B cell (primary cell): ENCODE results near the gene ABCA2. TPM values are rescaled to one million over a fixed set of nuclear protein-coding genes. Genes with fewer than 3 reads are reported as not detected.

Source experiments
- ATAC-seq: fragments of 200-7000 bp; cut with Tn5 transposase; one replicate; pipeline ENCODE4 v1.10.0; 2021; ENCODE audit warnings: low read depth, mild to moderate bottlenecking, moderate number of reproducible peaks, moderate library complexity
- CTCF ChIA-PET: fragments of 350-600 bp; sonication (Branson Sonifier 250); formaldehyde crosslinking; loops from one replicate; lab custom pipeline; 2021; ENCODE audit warnings: antibody characterized with exemption, inconsistent platforms; lab: Charles Lee
- POLR2A ChIA-PET: fragments of 350-600 bp; sonication (Branson Sonifier 250); formaldehyde crosslinking; loops from one replicate; lab custom pipeline; 2021; ENCODE audit warnings: antibody characterized with exemption; lab: Charles Lee
- DNase-seq: peaks from one replicate; pipeline ENCODE4 v3.0.0; 2013
- H2AFZ ChIP-seq: 2 replicates; pipeline ENCODE4 v1.6.1; 2012; ENCODE audit warnings: mild to moderate bottlenecking, low read depth, low read length; ENCODE audit not compliant: insufficient read depth, poor library complexity, severe bottlenecking
- H3K27ac ChIP-seq, 2 donors: 1 replicate in 1 of 2; 2 replicates in 1 of 2; pipeline ENCODE4 v1.5.1; 2012 to 2013; ENCODE audit warnings: low read length in 2 of 2, mild to moderate bottlenecking in 2 of 2, moderate library complexity in 1 of 2
- H3K27me3 ChIP-seq, 4 experiments: fragments of 200-600 bp in 1 of 4; sonication (generic) in 1 of 4; replicated peaks in 1 of 4; 1 replicate in 2 of 4; 2 replicates in 2 of 4; pipeline versions ENCODE4 v1.6.1 to v1.7.0; 2013 to 2016; ENCODE audit warnings: low read length in 3 of 4, mild to moderate bottlenecking in 2 of 4, mixed read lengths in 1 of 4, moderate library complexity in 1 of 4; ENCODE audit not compliant: insufficient read depth in 4 of 4, control insufficient read depth in 3 of 4; ENCODE audit errors: control extremely low read depth in 1 of 4
- H3K36me3 ChIP-seq, 2 experiments: replicated peaks in 1 of 2; 1 replicate in 1 of 2; 2 replicates in 1 of 2; pipeline versions ENCODE4 v1.6.1 to v1.7.1; 2013; ENCODE audit warnings: low read length in 1 of 2; ENCODE audit not compliant: insufficient read depth in 2 of 2, control insufficient read depth in 1 of 2; ENCODE audit errors: control extremely low read depth in 1 of 2, extremely low read depth in 1 of 2
- H3K4me1 ChIP-seq, 2 donors: fragments of 200-600 bp in 1 of 2; sonication (generic) in 1 of 2; 1 replicate in 1 of 2; 2 replicates in 1 of 2; pipeline versions ENCODE4 v1.5.1 to v1.6.1; 2013 to 2017; ENCODE audit warnings: low read length in 2 of 2; ENCODE audit not compliant: control insufficient read depth in 2 of 2, insufficient read depth in 2 of 2
- H3K4me2 ChIP-seq: replicated peaks from 2 replicates; pipeline ENCODE3; 2012; ENCODE audit warnings: mild to moderate bottlenecking, low read depth, low read length; ENCODE audit not compliant: poor library complexity, severe bottlenecking
- H3K4me3 ChIP-seq, 5 experiments: fragments of 200-600 bp in 1 of 5; sonication (generic) in 1 of 5; 1 replicate in 3 of 5; 2 replicates in 2 of 5; pipeline versions ENCODE4 v1.5.1 to v1.7.0; 2011 to 2016; ENCODE audit warnings: low read length in 4 of 5, mild to moderate bottlenecking in 4 of 5, low read depth in 2 of 5, control low read depth in 1 of 5, moderate library complexity in 1 of 5; ENCODE audit not compliant: insufficient read depth in 1 of 5; ENCODE audit errors: control extremely low read depth in 1 of 5, extremely low read depth in 1 of 5
- H3K79me2 ChIP-seq: fragments of 200-600 bp; sonication (generic); one replicate; pipeline ENCODE4 v1.6.0; 2016; ENCODE audit warnings: low read length; ENCODE audit not compliant: control insufficient read depth, insufficient read depth
- H3K9ac ChIP-seq: fragments of 200-600 bp; sonication (generic); 2 replicates; pipeline ENCODE4 v1.6.1; 2017; ENCODE audit warnings: mild to moderate bottlenecking, low read length, moderate library complexity
- H3K9me3 ChIP-seq, 3 donors: one replicate each; pipeline versions ENCODE4 v1.6.1 to v1.7.1; 2013; ENCODE audit warnings: low read length in 2 of 3; ENCODE audit not compliant: control insufficient read depth in 2 of 3, insufficient read depth in 1 of 3; ENCODE audit errors: control extremely low read depth in 1 of 3
- H4K20me1 ChIP-seq: 2 replicates; pipeline ENCODE4 v1.6.0; 2012; ENCODE audit warnings: mild to moderate bottlenecking, low read length; ENCODE audit not compliant: insufficient read depth, control insufficient read depth, poor library complexity, severe bottlenecking
- H3K27ac Mint-ChIP-seq: one replicate; pipeline ENCODE4 v1.8.0; 2021; ENCODE audit warnings: mixed read lengths
- H3K27me3 Mint-ChIP-seq: one replicate; pipeline ENCODE4 v1.8.0; 2021; ENCODE audit warnings: mixed read lengths
- H3K4me1 Mint-ChIP-seq: one replicate; pipeline ENCODE4 v1.8.0; 2021; ENCODE audit warnings: mixed read lengths
- H3K4me3 Mint-ChIP-seq: one replicate; pipeline ENCODE4 v1.8.0; 2021; ENCODE audit warnings: mixed read lengths
- H3K9me3 Mint-ChIP-seq: one replicate; pipeline ENCODE4 v1.8.0; 2022; ENCODE audit warnings: mixed read lengths; ENCODE audit not compliant: insufficient read depth
- CTCF ChIP-seq: fragments of 200-600 bp; IDR thresholded peaks from one replicate; pipeline ENCODE4 v1.8.0; 2022; ENCODE audit warnings: antibody characterized with exemption, mild to moderate bottlenecking
- EZH2 ChIP-seq: IDR thresholded peaks from 2 replicates; pipeline ENCODE4 v1.6.1; 2012; ENCODE audit warnings: borderline replicate concordance, low read depth, mild to moderate bottlenecking, moderate library complexity, low read length; ENCODE audit not compliant: insufficient read depth, poor library complexity, severe bottlenecking
- WGBS: methylation state at CpG from one replicate; pipeline ENCODE4 v1.1.5; 2013; ENCODE audit warnings: missing lambda C conversion rate; ENCODE audit not compliant: insufficient coverage; 5-methylcytosine and 5-hydroxymethylcytosine counted together
- intact Hi-C: fragments of 100-400 bp; cut with micrococcal nuclease; formaldehyde crosslinking; loops from one replicate; pipeline ENCODE4 v1.10.0; 2022
- polyA minus RNA-seq: library from RNA; depleted of rRNA, polyadenylated mRNA; stranded (reverse); fragments of >200 nt; gene quantifications from 2 replicates; pipeline ENCODE4 v1.2.3, GENCODE V29; 2012
- polyA plus RNA-seq: library from polyadenylated mRNA; depleted of rRNA; stranded (reverse); fragments of >200 nt; gene quantifications from 2 replicates; pipeline ENCODE4 v1.2.3, GENCODE V29; 2012
- total RNA-seq, 2 donors: library from RNA; stranded (reverse); fragments of 120-200 nt in 1 of 2; gene quantifications; 1 replicate in 1 of 2; 2 replicates in 1 of 2; pipeline versions ENCODE4 v1.2.3 to v1.2.4, GENCODE V29; 2013 to 2022

The ABCA2 gene, protein sequence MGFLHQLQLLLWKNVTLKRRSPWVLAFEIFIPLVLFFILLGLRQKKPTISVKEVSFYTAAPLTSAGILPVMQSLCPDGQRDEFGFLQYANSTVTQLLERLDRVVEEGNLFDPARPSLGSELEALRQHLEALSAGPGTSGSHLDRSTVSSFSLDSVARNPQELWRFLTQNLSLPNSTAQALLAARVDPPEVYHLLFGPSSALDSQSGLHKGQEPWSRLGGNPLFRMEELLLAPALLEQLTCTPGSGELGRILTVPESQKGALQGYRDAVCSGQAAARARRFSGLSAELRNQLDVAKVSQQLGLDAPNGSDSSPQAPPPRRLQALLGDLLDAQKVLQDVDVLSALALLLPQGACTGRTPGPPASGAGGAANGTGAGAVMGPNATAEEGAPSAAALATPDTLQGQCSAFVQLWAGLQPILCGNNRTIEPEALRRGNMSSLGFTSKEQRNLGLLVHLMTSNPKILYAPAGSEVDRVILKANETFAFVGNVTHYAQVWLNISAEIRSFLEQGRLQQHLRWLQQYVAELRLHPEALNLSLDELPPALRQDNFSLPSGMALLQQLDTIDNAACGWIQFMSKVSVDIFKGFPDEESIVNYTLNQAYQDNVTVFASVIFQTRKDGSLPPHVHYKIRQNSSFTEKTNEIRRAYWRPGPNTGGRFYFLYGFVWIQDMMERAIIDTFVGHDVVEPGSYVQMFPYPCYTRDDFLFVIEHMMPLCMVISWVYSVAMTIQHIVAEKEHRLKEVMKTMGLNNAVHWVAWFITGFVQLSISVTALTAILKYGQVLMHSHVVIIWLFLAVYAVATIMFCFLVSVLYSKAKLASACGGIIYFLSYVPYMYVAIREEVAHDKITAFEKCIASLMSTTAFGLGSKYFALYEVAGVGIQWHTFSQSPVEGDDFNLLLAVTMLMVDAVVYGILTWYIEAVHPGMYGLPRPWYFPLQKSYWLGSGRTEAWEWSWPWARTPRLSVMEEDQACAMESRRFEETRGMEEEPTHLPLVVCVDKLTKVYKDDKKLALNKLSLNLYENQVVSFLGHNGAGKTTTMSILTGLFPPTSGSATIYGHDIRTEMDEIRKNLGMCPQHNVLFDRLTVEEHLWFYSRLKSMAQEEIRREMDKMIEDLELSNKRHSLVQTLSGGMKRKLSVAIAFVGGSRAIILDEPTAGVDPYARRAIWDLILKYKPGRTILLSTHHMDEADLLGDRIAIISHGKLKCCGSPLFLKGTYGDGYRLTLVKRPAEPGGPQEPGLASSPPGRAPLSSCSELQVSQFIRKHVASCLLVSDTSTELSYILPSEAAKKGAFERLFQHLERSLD (N-terminal part only)
- total RNA-seq (29.1 and 30.7 TPM in 2 replicates), polyA plus RNA-seq (61.1 and 63.1 TPM in 2 replicates), polyA minus RNA-seq (15.8 and 24.8 TPM in 2 replicates)
- 4.0 TPM for total RNA-seq (2013)

DNA sequence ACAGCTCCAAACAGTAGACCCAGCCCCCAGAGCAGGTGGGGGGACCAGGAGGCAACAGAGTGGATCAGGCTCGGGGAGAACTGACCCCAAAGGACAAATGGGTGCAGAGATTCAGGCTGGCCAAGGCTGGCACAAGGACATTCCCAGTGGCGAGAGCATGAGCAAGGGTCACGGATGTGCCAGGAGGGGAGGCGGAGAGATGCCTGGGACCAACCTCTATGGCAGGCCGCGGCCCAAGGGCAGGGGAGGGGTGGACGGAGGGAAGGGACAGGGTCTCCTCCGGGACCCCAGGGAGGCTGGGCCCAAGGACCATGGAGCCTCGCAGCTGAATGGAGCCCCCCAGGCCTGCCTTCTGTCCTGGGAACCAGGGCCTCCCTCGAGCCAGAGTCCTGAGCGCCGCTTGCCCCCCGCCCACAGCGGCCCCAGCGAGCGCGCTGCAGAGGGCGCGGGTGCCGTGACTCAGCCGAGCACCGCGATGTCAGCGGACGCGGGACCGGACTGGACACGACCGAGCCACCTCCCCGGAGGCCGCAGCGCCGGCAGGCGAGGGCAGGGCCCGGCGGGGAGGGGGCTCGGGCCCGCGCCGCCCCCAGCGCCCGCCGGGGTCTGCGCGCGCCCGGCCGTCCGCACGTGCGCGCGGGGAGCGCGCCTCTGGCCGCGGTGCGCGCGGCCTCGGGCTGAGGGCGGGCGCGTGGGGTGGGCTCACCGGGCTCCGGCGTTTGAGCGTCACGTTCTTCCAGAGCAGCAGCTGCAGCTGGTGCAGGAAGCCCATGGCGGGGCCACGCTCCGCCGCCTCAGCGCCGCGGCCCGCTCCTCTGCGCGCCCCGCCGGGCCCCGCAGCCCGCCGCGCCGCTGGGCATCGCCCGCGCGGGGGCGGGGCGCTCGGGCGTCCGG, at the start of gene ABCA2:
Gene ABCA2, minus strand, starts transcription at position 869 of the 894 bp plus-strand sequence. Its CDS starts 97 bp downstream, at position 772.
- Mint-ChIP-seq H3K27ac (peak within 1 kb of the TSS; percentile 92), H3K4me1 (peaks cover 52% of the 10 kb centered on the region), H3K9me3 (no peaks in the 10 kb centered on the region), H3K4me3 (peak within 1 kb of the TSS; percentile 90), H3K27me3 (no peaks in the 10 kb centered on the region)
- ATAC-seq (no peak), DNase-seq (peak; percentile 45)
- H3K4me1 ChIP-seq = peaks cover 46 to 62% of the 10 kb centered on the region in 2 donors
- POLR2A ChIA-PET = interaction anchor here (1.1 to 3.0 kb wide), 2 partner anchors 32 to 36 kb away, joined by 4 to 19 read pairs; partner anchors contain the start of gene PAXX
- H2AFZ ChIP-seq = peak within 1 kb of the TSS; percentile 83
- 7% methylated on average over 95 of the region's 95 CpGs for WGBS
- peak within 1 kb of the TSS in 1 of 2 donors; percentile 24 for H3K27ac ChIP-seq
- no peaks in the 10 kb centered on the region for H3K27me3 ChIP-seq
- peak within 1 kb of the TSS; percentile 4 to 77 (median 66) for H3K4me3 ChIP-seq
- peaks cover 12% of the 10 kb centered on the region for H3K79me2 ChIP-seq
- peaks cover 11% of the 10 kb centered on the region for H4K20me1 ChIP-seq
- peak within 1 kb of the TSS; percentile 70 for H3K9ac ChIP-seq
- peak within 1 kb of the TSS; percentile 100 for H3K4me2 ChIP-seq
- peaks cover 0 to 6% (median 0%) of the 10 kb centered on the region in 3 donors for H3K9me3 ChIP-seq
- intact Hi-C loops = loop anchor here (2.0 kb wide), 1 partner anchor 35 kb away; the partner anchor contains the start of gene PAXX
- TF ChIP-seq CTCF (no peak), EZH2 (no peak)
- H3K36me3 ChIP-seq = no peaks in the 10 kb centered on the region
- CTCF ChIA-PET = interaction anchor here (1.1 to 5.9 kb wide), 17 partner anchors 7 to 261 kb away, joined by 3 to 49 read pairs (median 9); partner anchors contain the start of genes AJM1, CLIC3, NPDC1 and PAXX
